GM18909 (cell line): Measurements from ENCODE around the gene C6orf163.

Experiments used
- ATAC-seq: cut with Tn5 transposase; IDR thresholded peaks from one replicate; pipeline ENCODE4 v1.9.1; 2021; ENCODE audit warnings: mild to moderate bottlenecking; ENCODE audit not compliant: unreplicated experiment, poor library complexity

Gene C6orf163

DNA sequence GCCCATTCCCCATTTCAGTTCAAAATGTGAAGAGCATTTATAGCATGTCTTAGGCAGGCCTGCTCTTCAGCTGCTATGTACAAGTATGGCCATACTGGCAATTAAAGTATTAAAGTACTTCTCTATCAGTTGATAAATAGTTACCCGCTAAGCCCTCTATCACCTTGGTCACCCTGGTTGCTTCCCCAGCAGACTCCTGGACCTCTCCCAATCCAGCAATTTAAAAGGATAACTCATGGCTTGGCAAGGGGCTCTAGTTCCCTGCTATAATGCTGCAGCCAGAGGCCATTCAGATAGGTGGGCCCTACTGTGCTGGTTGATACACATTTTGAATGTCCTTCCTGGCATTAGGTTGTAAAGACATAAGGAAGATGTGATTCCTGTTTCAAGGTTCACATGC lies 7.0 kb downstream of the C6orf163 start:
- no peak for ATAC-seq

DNA sequence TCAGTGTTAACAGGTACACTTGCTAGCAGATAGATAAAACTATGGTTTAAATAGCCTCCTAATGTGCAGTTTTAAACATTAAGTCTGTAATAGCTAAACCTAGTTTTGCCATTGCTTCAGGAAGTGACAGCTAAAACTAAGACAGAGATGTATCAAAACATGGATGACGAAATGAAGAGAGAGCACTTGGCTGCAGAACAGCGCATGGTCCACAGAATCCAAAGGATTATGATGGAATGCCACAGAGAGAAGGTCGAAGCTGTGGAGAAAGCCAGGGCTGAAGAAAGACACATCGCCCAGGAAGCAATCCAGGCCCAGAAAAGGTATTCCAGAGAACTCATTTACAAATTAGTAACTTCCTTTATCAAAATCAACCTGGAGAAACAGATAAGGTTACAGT lies 11.6 kb downstream of the C6orf163 start:
- no peak for ATAC-seq

DNA sequence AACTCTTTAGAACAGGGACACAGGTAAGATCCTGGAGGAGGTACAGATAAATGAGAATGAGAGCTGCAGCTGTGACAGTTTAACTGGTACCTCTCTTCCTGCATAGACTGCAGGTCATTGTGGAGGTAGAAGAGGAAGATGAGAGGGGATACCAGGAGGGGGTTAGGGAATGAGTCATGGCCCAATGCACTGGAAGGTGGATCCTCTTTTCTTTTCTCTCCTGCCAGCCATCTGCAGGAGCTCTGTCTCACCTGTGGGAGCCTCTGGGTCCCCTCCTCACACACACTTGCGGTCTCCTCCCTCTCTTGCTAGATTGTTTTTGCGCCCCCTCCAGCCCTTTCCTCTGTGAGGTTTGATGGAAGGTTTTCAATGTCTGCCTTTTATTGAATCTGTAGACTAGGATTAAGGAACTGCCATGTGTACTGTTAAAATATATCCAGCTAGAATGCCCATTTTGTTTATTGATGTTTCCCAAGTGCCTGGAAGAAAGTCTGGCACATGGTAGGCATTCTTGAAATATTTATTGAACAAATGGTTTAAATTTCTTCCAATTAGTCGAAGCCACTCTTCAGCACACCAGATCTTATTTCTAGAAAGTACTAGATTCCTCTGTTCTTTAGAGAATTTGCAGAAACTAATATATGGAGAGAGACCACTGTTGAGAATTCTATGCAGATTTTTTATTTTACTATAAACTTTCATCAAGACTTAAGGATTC lies 13.0 kb downstream of the C6orf163 start:
- no peak for ATAC-seq

DNA sequence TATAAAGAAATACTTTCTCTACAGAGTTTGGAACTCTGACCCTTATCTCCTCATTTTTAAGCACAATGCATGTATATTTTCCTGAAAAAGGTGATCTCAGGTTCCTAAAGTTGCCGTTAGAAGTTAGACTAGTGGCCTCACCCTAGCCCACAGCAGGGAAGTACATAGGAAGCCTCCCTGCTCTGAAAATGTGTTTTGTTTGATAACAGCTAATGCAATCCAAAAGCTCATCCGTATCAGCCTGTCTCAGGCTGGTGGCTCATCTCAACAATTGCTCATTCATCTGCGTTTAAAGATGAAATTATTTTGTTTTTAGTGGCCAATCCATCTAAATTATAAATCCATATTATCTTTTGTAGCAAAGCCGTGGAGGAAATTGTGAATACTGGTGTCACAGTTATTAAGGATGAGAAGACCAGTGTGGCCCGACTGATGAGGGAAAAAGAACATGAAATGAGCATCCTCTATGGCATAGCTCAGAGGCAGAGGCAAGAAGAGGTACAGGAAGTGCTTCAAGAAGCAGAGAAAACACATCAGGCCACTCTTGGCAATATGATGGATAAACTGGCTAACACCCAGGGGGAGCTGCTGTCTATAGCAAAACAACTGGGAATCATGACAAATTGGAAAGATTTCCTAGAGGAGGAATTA lies 20.1 kb downstream of the C6orf163 start:
- ATAC-seq, result no peak

DNA sequence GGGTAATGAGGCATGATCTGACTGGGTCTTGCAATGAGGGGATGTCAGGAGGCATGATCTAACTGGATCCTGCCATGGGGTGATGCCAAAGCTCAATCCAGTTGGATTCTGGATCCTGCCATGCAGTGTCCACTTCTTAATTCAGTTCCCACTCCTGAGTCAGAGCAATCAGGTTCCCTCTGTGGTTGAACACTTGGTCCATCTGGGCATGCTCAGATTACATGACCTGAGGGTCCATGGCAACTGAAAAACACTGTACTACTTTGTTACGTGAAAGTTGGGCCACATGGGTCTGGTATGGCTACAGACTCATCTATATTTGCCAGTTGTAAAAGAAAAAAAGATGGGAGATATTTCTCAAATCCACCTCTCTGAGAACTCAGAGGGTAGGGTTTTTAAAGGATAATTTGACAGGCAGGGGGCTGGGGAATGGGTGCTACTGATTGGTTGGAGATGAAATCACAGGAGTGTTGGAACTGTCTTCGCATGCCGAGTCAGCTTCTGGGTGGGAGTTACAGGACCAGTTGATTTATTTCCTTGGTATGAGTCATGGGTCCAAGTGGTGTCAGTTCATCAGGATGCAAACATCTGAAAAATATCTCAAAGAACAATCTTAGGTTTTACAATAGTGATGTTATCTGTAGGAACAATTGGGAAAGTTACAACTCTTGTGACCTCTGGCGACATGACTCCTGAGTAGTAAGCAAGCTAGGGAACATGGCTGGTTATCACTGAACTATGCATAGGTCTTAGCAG lies 21.6 kb downstream of the C6orf163 start:
- ATAC-seq, result no peak

DNA sequence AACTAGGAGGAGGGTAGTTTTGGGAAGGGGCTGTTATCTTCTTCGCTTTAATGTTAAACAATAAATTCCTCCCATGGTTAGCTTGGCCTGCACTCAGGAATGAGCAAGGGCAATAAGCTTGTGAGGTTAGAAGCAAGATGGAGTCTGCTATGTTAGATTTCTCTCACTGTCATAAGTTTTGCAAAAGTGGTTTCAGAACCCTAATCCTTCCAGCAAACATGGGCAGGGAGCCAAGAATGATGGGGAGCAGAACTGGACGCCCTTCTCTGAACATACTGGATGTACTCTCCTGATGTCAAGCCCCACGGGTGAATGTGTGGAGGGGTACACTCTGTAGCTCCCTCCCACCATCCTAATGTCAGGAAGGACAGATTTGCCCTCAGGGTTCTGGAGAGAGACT lies 22.3 kb downstream of the C6orf163 start:
- ATAC-seq, result no peak

DNA sequence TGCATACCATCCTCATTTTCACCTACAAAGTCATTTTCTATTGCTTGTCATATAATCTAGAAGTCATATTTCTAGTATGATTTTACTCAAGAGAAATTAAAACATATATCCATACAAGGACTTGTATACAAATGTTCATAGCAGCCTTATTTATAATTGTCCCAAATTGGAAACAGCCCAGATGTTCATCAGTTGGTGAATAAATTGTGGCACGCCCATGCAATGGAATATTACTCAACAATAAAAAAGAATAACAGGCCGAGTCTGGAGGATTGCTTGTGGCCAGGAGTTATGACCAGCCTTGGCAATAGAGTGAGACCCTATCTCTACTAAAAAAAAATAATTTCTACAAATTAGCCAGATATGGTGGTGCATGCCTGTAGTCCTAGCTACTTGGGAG lies 28.8 kb downstream of the C6orf163 start:
- no peak for ATAC-seq

DNA sequence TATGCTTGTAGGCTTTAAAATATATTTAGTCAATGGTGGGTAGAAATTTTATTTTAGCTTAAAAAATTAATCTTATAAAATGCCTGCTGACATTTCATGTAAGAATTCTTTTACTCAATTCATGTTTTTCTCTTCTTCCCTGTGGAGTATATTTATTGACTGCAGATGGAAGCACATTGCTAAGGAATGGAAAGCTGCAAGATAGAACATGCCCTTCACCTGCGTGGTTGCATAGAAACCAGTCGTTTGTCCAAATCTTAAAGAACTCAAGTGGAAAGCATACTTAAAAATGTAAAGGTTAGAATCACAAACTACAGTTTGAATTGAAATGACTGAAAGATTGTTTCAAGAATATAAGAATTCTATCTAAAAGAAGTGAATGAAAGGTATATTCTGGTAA lies 30.7 kb downstream of the C6orf163 start:
- ATAC-seq, result no peak

DNA sequence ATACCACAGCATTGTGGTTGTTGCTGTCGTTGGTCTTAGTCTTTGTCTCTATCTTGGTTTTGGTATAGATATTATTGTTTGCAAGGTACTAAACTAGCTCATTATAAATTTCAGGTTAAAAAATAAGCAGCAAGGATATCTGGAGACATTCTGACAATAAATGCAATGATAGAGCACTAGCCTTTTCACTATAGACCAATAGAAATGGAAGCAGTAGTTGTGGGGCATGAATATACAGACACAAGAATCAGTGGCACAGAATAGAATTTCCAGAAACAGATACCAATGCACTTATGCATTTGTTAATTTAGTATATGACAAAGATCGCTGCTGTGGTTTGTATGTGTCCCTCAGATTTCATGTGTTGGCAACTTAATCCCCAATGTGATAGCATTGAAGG lies 32.0 kb downstream of the C6orf163 start:
- ATAC-seq, result no peak

DNA sequence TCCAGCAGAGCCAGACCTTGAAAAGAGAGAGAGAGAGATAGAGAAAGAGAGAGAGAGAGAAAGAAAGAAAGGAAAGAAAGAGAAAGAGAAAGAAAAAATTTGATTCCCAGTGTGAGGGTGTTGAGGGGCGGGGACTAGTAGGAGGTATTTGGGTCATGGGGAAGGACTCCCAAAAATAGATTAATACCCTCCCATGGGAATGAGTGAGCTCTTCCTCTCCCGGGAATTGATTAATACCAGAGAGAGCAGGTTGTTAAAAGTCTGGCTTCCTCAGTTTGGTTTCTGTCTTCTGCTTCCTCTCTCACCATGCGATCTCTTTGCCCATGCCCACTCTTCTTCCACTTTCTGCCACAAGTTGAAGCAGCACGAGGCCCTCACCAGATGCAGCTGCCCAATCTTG lies 34.3 kb downstream of the C6orf163 start:
- peak; percentile 62 for ATAC-seq

DNA sequence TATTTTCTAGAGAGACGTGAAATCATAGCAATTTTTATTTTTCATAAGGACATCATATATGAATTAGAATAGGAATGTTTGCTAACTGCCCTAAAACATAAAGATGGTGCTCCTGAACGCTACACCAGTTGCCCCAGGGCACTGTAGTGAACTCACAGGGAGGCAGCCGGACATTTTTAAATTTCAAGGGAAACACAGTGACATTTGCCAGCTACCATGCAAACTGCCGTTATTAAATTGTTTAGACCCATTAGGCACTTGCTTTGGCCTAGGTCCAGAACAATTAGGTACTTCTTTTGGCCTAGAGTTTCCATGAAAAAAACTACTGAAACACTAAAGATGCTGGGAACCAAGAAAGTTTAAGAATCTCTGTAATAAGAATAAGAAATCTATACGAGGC lies 38.2 kb downstream of the C6orf163 start:
- ATAC-seq, result no peak

DNA sequence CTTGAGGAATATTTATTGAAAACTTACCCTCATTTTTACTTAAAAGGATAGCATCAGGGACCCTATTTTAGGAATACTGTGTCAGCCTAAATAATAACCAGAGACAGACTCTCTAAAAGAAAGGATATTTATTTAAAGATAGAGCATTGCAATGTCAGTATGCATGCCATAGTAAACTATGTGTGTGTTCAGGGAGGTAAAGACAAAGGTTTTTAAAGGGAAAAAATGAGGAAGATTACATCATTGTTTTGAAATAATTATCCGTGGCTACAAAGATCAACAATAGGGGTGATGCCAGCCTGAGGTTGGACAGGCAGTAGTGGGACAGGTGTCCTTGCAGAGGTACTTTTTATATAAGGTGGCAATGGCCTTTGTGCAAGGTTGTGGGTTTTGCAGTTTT lies 39.4 kb downstream of the C6orf163 start:
- no peak for ATAC-seq

DNA sequence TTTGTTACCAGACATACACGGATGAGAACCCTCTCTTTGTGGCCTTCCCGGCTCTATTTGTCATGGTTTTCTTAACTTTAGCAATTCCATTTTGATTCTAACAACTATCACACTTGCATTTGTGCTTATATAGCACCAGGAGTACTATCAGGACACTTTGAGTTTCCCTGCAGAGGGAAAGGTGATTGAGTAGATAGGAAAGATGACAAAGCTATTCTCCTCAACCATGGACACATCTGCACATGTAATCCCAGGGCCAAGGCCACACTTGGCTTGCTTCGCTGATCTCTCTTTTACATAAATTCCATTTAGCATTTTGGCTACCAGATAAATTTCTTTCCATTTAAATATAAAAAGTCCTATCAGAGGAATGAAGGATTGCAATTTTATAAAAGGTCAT lies 39.8 kb downstream of the C6orf163 start:
- no peak for ATAC-seq

DNA sequence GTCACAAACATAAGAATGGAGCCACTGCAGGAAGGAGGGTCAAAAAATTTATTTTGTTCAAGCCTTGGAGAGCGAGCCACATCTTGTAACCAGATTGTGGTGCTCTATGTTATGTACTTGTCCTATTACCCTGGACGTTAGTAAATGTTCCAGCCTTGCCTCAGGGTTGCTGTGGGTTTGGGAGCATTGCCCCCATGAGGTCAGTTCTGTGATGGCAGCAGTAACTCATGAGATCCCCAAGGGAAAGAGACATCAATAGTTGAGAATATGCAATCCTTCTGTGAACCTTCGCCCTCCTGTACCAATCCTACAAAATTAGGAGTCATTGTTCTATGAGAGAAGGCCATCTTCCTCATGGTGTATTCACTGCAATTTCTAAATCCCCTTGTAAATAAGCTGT lies 46.7 kb downstream of the C6orf163 start:
- ATAC-seq, result no peak

DNA sequence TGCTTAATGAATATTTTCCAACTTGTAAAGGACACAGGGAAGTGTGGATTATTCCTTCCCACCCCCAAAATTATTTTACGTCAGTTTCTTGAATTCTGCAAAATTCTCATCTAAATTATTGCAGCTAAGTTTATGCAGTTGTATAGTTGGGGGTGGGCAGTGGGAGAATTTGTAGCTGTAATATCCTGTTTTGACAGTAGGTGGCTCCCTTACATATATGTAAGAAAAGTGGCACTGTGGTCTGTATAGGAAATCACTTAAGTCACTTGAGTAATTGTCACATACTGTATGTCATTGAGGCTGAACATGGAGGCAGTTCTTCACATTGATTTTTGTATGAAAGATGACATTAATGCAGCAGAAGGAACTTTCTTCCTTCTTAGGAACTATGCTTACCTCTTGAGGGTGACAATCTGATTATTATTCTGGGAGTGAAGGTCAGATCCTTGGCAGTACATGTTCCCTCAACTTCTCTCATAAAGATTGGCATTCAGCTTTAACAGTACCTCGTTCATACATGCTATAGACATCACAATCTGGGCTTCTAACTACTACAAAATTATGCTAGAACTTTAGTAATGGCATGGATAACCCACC lies 48.5 kb downstream of the C6orf163 start:
- ATAC-seq, result peak; percentile 80

DNA sequence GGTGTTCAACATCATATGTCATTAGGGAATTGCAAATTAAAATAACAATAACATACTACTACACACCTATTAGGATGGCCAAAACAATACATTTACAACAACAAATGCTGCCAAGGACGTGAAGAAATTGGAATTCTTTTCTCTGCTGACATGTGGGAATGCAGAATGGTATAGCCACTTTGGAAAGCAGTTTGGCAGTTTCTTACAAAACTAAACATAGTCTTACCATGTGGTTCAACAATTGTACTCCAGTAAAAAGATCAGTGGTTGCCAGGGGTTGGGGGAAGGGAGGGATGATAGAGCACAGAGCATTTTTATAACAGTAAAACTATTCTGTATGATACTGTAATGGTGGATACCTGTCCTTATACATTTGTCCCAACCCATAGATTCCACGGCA lies 50.8 kb downstream of the C6orf163 start:
- no peak for ATAC-seq

DNA sequence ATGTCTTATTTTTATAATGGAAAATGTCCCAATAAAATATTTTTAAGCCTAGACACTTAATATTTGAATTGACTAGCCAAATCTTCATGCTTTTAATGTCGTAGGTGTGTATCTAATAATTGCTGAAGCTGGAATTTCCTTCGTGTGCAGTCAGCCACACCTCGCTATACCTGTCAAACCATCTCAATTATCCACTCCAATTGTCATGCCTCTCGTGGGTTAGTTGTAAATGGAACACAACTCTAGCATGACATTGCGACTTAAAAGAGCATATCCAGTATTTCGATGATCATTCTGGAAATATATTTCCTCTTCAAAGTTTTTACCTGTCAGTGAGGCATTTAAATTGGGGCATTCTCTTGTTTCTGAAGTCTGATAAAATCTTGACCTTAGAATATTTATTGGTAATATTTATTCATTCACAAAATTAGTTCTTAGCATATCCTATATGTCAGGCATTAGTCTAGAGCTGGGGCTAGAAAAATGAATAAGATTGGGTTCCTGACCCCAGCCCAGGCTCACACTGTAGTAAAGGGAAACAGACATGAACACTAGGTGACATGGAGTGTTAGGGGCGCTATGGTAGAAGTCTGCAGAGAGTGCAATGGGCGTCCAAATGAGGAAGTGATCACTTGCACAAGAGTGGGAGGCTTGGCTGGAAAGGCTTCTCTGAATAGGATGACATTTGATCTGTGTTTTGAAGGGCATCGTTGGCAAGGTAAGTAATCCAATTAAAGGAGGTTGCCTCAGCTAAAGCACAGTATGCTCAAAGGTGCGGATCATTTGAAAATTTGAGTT lies 52.2 kb downstream of the C6orf163 start:
- peak; percentile 88 for ATAC-seq

DNA sequence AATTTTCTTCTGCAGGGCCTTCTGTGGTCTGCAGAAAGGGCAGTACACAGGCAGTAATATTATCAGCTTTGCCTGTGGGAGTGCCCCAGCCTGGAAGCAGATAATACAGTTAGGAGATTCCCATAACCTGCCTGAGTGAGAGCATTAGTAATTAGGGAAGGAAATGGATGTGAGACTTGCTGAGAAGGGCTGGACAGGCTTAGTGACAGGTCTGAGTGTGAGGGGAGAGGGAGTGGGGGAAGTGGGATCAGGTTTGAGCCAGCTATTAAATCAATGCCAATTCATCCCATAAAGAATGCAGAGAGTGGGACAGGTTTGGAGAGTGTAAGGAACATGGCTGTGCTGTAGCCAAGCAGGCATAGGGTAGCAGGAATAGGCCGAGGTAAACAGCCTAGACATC lies 53.0 kb downstream of the C6orf163 start:
- no peak for ATAC-seq

DNA sequence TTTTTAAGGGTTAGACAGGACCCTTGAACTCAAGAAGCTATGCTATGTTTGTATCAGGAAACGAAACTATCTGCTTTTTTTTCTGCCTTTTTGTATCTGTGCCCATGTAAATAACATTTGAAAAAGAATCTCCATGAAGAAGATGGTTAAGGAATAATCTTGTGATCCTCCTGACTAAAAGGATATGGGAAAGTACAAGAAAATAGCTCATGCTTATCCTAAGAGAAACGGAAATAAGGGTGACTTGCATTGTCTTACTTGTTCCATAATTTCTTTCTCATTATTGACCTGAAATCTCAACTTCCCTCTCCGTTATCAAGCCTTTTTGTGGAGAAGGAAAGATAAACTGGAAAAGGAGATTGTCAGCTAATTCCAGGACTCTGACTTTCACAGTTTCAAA lies 57.2 kb downstream of the C6orf163 start:
- ATAC-seq, result no peak

DNA sequence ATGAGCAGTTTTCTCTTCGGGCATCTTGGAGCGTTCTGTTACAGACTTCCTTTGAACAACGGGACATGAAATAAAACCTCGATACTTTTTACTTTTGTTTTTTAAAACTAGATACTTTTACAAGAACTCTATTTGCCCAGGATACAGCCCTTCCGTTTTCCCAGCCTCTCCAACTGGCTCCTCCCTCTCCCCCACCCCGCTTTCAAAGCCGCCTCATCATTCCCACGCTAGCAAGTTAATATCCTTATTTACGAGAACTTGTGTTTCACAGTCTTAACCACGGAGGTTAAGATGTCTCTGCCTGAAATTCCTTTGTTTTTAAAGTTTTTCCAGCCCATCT lies 62.9 kb downstream of the C6orf163 start:
- ATAC-seq, result peak; percentile 21
